Stimulated activated naive CD8-positive, alpha-beta T cell treated with anti-CD3 and anti-CD28 coated beads, Interleukin-15, amount 100 ng/mL, for 72 hours (primary cell): ENCODE measurements around the gene SLC4A5.

ENCODE experiments used
- ATAC-seq: fragments of 150-1000 bp; cut with Tn5 transposase; 2 replicates; pipeline ENCODE4 v1.10.0; 2021; ENCODE audit warnings: mild to moderate bottlenecking, moderate library complexity
- DNase-seq, 2 donors: peaks; one replicate each; pipeline ENCODE4 v3.0.0; 2021 to 2022
- H3K27ac Mint-ChIP-seq, 2 donors: one replicate each; pipeline ENCODE4 v1.8.0; 2022; ENCODE audit warnings: mild to moderate bottlenecking in 2 of 2, mixed read lengths in 2 of 2, moderate library complexity in 2 of 2
- H3K27me3 Mint-ChIP-seq: one replicate; pipeline ENCODE4 v1.8.0; 2022; ENCODE audit warnings: mixed read lengths
- H3K4me1 Mint-ChIP-seq: one replicate; pipeline ENCODE4 v1.8.0; 2022; ENCODE audit warnings: mild to moderate bottlenecking, mixed read lengths
- H3K4me3 Mint-ChIP-seq, 2 donors: one replicate each; pipeline ENCODE4 v1.8.0; 2022; ENCODE audit warnings: mild to moderate bottlenecking in 2 of 2, mixed read lengths in 2 of 2, moderate library complexity in 1 of 2
- H3K9me3 Mint-ChIP-seq, 2 donors: one replicate each; pipeline ENCODE4 v1.8.0; 2022; ENCODE audit warnings: mixed read lengths in 2 of 2

SLC4A5 gene

DNA sequence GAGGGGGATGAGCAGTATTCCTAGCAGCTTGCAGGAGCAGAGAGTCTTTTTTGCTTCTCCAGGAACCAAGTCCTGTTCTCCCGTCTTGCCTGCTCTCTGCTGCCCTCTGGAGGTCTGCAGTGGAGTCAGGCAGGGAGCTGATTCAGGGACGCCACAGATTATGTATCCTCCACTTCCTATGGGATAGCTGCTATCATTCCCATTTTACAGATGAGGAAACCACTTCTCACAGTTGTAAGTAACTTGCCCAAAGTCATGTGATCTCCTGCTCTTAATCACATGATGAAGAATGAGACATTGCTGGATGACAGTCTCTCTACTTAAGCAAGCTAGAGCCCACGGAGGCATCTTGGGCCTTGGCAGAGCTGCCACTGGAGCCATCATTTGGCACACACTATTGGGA, 8.3 kb downstream of the SLC4A5 start:
- H3K4me1 Mint-ChIP-seq, result no peaks in the 10 kb centered on the region
- DNase-seq (peak; percentile 60 to 64), ATAC-seq (peak; percentile 74)
- no peak overlapping the region for H3K4me3 Mint-ChIP-seq
- H3K27ac Mint-ChIP-seq, result no peak overlapping the region
- H3K9me3 Mint-ChIP-seq, result no peaks in the 10 kb centered on the region
- H3K27me3 Mint-ChIP-seq, result no peaks in the 10 kb centered on the region

DNA sequence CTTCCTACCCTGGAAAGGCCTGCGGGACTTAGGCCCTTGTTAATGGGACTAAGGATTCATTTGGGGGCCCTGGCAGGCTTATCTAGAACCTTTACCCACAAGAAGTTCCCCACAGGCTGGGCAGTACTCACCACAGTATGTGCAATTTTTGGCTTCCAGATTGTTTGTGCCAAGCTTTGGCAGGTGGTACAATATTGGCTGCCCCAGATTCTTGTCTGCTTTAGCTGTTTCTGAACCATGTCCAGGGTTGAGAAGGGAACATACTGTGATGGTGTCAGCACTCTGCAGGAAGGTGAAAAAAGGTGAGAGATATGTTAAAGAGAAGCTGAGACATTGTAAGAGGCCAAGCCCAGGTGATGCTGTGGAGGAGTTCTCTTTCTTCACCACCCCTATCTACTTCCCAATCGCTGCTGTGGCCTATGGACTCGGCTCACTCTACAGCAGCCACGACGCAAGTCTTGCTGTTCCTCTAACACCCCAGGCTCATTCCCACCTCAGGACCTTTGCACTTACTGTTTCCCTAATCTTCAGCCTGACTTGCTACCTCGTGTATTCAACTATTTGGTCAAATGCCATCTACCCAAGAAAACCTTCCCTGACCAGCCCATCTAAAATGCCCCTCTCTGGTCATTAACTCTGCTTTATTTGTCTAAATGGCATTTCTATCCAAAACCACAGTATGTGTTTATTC, 9.2 kb downstream of the SLC4A5 start:
- H3K27ac Mint-ChIP-seq, result no peak overlapping the region
- no peaks in the 10 kb centered on the region for H3K27me3 Mint-ChIP-seq
- ATAC-seq (no peak), DNase-seq (no peak)
- H3K9me3 Mint-ChIP-seq, result no peaks in the 10 kb centered on the region
- H3K4me3 Mint-ChIP-seq, result no peak overlapping the region
- H3K4me1 Mint-ChIP-seq, result no peaks in the 10 kb centered on the region

DNA sequence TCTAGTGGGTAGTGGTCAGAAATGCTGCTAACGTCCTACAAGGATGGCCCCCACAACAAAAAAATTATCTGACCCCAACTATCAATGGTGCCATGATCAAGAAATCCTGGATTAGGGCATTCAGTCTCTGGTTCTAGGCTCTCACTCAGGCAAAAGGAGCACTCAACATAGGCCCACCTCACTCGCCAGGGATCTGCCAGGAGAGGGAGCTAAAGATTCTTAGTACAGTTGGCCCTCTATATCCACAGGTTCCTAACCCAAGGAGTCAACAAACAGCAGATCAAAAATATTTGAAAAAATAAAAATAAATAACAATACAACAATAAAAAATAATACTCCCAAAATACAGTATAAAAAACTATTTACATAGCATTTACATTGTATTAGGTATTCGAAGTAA, 10.0 kb downstream of the SLC4A5 start:
- peak in 1 of 2 donors; percentile 16 for DNase-seq

DNA sequence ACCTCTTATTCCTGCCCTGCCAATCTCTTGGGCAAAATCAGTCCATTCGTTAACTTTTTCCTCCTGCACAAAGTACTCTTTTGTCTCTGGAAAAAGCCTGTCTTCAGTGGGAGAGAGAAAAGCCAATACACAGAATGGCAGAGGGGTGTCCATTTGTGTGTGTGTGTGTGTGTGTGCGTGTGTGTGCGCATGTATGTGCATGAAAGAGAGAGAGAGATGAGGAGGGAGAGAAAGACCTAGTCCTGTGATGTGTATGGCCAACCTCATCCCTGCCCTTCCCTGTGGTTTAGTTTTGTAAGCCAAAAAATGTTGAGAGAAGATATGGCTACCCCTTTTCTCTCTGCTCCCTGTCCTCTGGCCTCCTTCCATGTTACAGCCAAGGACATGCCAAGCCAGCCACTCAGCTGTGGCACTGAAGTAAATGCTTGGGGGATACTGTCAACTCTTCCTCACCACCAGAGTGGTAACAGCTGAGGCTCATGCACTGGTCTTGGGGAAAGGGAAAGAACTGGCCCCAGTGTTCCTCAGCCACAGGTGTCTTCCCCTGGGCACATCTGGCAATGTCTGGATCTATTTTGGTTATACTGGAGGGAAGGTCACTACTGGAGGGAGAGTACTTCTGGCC, 10.6 kb downstream of the SLC4A5 start:
- ATAC-seq, result no peak
- no peak overlapping the region for H3K4me3 Mint-ChIP-seq

More for the DNA sequence above, 10.0 kb downstream of the SLC4A5 start:
- no peak overlapping the region for H3K27ac Mint-ChIP-seq
- no peaks in the 10 kb centered on the region for H3K27me3 Mint-ChIP-seq
- H3K4me3 Mint-ChIP-seq, result no peak overlapping the region
- ATAC-seq, result peak; percentile 63
- no peaks in the 10 kb centered on the region for H3K9me3 Mint-ChIP-seq
- no peaks in the 10 kb centered on the region for H3K4me1 Mint-ChIP-seq

DNA sequence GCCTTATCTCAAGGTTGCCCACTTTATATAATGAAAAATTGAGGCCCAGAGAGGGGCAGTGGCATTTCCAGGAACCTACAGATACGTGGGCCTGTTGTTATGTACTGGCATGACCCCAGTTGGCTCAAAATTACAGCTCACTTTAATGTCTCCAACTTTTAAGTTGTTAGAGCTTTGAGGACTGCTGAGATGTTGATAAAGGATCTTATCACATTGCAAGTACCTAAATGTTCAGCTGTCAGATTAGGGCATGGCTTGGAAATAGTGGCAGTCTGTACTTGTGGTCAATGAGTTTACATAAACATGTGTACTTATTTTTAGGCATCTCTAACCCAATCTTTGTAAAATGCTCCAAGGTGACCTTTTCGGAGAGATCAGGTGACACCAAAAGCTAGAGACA, 14.6 kb downstream of the SLC4A5 start:
- no peak overlapping the region for H3K27ac Mint-ChIP-seq
- H3K27me3 Mint-ChIP-seq, result no peaks in the 10 kb centered on the region
- H3K9me3 Mint-ChIP-seq, result no peaks in the 10 kb centered on the region
- no peak for ATAC-seq
- DNase-seq, result no peak
- H3K4me3 Mint-ChIP-seq, result no peak overlapping the region
- no peaks in the 10 kb centered on the region for H3K4me1 Mint-ChIP-seq

More for the DNA sequence above, 10.6 kb downstream of the SLC4A5 start:
- DNase-seq, result no peak
- H3K4me1 Mint-ChIP-seq, result no peaks in the 10 kb centered on the region
- no peaks in the 10 kb centered on the region for H3K27me3 Mint-ChIP-seq
- H3K9me3 Mint-ChIP-seq, result no peaks in the 10 kb centered on the region
- no peak overlapping the region for H3K27ac Mint-ChIP-seq

DNA sequence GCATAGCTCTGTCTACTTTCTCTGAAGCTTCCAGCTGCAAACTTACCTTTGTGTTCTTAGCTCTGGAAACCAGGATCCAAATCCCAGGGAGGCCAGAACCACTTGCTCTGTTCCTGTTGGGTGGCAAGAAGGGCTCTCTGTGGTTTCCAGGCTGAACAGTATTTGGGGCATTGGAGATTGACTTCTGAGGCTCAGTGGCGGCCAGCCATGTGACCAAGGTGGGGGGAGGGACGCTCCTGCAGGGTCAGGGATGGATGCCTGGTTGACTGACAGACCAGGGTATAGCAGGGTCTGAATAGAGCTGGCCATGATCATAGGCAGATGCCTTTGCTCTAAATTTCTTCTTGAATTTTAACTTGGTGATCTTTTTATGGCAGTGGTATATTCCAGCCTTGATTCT, 15.1 kb downstream of the SLC4A5 start:
- Mint-ChIP-seq H3K27ac (no peak overlapping the region), H3K4me3 (no peak overlapping the region), H3K4me1 (no peaks in the 10 kb centered on the region), H3K9me3 (no peaks in the 10 kb centered on the region), H3K27me3 (no peaks in the 10 kb centered on the region)
- no peak for ATAC-seq
- DNase-seq, result no peak

DNA sequence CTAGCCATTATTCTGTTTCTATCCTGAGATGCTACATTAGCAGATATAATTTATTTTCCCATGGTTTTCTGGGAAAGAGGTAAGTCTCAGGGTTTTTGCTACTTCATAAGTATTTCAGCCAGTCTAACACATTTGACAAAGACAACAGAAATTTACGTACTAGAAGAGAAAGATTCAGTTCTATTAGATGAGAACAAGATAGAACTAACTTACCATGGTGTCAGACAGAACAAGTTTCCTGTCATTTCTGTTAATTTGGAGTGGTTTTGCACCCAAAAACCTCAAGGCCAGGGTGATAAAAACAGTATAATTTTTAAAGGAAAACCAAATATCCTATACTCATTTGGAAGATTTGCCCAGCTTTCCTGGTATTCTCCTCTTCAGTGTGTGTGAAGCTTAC, 15.6 kb downstream of the SLC4A5 start:
- no peak overlapping the region for H3K27ac Mint-ChIP-seq
- H3K27me3 Mint-ChIP-seq, result no peaks in the 10 kb centered on the region
- no peaks in the 10 kb centered on the region for H3K9me3 Mint-ChIP-seq
- no peaks in the 10 kb centered on the region for H3K4me1 Mint-ChIP-seq
- ATAC-seq (no peak), DNase-seq (no peak)
- H3K4me3 Mint-ChIP-seq, result no peak overlapping the region

DNA sequence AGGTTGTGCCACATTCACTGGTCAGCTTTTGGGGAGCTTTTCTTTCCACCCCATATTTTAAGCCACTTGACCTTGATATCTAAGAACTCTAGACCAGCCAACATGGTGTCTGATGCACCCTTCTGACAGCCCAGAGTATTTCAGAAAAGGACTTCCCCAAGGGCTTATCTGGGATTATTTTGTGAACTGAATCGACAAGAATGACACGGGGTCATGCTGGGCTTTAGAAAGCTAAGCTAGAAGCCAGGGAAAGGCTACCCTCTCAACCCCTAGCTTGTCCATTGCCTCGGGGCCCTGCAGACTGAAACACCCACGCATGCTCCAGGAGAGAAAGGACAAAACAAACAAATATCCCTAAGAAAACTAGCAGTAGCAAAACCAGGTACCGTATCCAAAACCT, 16.0 kb downstream of the SLC4A5 start:
- Mint-ChIP-seq H3K27ac (no peak overlapping the region), H3K4me3 (no peak overlapping the region), H3K4me1 (no peaks in the 10 kb centered on the region), H3K27me3 (no peaks in the 10 kb centered on the region), H3K9me3 (no peaks in the 10 kb centered on the region)
- no peak for ATAC-seq
- no peak for DNase-seq

DNA sequence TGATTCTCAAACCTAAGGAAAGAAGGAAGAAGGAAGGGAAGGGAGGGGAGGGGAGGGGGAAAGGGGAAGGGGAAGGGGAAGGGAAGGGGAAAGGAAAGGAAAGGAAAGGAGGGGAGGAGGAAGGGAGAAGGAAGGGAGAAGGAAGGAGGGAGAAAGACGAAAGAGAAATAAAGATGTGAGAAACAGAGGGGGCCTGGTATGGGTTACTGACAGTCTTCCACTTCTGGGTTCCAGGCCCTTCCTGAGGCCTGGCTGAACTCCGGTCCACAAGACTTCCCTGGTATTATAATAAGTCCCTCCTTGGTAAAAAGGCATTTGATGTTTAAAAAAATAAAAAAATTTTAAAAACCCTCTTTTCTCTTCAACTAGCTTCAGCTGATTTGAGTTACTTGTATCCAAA, 17.4 kb downstream of the SLC4A5 start:
- ATAC-seq (no peak), DNase-seq (no peak)
- no peak overlapping the region for H3K4me3 Mint-ChIP-seq
- H3K9me3 Mint-ChIP-seq, result no peaks in the 10 kb centered on the region
- H3K4me1 Mint-ChIP-seq, result no peaks in the 10 kb centered on the region
- H3K27ac Mint-ChIP-seq, result no peak overlapping the region
- no peaks in the 10 kb centered on the region for H3K27me3 Mint-ChIP-seq

DNA sequence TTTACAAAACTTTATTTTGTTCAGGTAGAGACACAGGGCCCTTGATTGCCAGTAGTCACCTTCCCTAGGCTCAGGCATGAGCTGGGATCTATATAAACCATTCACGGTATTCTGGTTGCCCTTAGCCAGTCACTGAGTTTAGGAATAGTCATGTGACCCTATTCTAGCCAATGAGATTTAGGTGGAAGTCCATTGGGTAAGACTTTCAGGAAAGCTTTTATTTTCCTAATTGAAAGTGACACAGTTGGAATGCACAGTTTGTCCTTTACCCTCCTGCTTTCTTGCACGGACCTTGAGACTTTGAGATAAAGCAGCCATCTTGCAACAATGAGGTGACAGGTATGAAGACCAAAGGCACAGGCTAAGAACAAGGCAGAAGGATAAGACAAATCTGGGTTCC, 21.5 kb downstream of the SLC4A5 start:
- no peak overlapping the region for H3K4me3 Mint-ChIP-seq
- H3K27ac Mint-ChIP-seq, result no peak overlapping the region
- ATAC-seq (no peak), DNase-seq (no peak)
- no peaks in the 10 kb centered on the region for H3K27me3 Mint-ChIP-seq
- H3K9me3 Mint-ChIP-seq, result no peaks in the 10 kb centered on the region
- H3K4me1 Mint-ChIP-seq, result no peaks in the 10 kb centered on the region

DNA sequence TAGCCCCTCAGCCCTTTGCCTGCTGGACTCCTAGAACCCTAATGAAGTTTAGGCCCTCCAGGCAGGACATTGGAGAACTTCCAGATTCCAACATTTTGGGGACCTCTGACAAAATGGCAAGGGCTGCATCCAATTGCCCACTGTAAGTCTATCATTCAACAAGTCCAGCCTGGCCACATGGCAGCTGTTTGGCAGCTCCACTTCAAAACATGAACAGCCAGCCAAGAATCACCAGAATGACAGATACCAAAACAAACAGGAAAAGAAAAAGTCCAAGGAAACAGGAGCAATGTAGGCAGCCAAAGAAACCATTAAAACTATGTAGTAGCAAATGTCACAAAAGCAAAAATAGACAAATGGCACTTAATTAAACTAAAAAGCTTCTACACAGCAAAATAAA, 25.5 kb downstream of the SLC4A5 start:
- Mint-ChIP-seq H3K27ac (no peak overlapping the region), H3K4me1 (no peaks in the 10 kb centered on the region), H3K4me3 (no peak overlapping the region), H3K9me3 (no peaks in the 10 kb centered on the region), H3K27me3 (no peaks in the 10 kb centered on the region)
- ATAC-seq (no peak), DNase-seq (no peak)

DNA sequence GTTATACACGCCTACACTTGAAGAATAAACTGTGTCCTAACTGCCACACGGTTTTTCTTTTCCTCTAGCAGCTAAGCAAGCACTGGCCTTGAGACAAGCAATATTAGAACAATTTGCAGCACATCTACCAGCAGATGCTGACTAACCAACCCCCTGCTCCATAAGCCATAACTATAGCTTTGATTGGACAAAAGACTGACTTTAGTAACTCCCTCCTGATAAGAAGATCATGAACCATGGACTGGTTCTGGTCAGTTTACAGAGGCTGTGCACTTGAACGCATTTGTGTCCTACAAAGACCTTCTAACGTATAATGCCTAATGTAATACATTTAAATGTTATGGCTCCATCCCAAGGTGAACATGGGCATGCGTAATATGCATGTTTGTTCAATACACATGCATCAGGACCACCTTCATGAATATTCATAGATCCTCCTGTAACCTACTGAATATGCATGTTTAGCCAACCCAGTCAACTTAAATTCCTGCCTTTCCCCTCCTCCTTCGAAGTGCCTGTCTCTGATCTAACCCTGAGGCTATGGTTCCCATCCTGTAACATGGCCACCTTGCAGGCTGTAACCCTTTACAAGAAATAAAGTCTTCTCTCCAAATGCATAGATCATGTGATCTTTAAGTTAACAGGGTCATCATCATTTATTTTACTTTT, 26.5 kb downstream of the SLC4A5 start:
- ATAC-seq, result no peak
- Mint-ChIP-seq H3K27me3 (no peaks in the 10 kb centered on the region), H3K27ac (no peak overlapping the region), H3K9me3 (no peaks in the 10 kb centered on the region), H3K4me3 (no peak overlapping the region), H3K4me1 (no peaks in the 10 kb centered on the region)
- no peak for DNase-seq

DNA sequence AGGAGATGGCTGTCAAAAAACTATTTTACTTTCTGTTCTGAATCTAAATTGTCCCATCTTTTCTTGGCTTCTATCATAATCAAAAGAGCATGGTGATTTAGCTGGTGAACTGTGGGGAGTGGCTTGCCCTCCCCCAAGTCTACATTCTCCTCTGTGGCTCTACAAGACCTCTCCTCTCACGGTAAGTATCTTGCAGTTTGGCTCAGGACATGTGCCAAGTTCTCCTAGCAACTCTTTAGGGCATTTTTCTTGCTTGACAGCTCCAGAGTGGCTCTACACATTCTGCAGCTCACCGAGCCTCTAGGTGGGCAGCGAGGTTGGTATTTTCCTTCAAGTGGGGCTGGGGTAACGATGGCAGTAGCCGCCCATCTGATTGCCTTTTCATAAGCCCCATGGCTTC, 29.1 kb downstream of the SLC4A5 start:
- ATAC-seq (no peak), DNase-seq (no peak)
- no peaks in the 10 kb centered on the region for H3K9me3 Mint-ChIP-seq
- H3K27ac Mint-ChIP-seq, result no peak overlapping the region
- H3K4me3 Mint-ChIP-seq, result no peak overlapping the region
- no peaks in the 10 kb centered on the region for H3K4me1 Mint-ChIP-seq
- H3K27me3 Mint-ChIP-seq, result no peaks in the 10 kb centered on the region

DNA sequence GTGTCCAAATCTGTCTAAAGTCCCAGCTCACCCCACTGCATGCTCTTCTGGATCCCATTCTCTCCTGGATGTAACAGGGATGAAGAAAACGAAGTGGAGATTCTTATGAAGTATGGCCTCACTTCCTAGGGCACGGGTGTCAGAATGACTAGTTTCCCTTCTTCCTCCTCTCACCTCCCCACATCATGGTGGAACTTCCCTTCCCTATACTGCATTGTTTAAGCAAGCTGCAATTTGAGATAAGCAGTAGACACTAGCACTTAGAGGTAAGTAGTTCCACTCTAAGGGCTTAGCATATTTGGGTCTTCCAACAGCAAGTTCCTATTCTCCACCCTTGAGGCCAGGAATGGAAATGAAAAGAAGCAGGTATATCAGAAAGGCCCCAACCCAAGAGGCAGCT, 29.7 kb downstream of the SLC4A5 start:
- Mint-ChIP-seq H3K4me3 (no peak overlapping the region), H3K27ac (no peak overlapping the region), H3K9me3 (no peaks in the 10 kb centered on the region), H3K27me3 (no peaks in the 10 kb centered on the region), H3K4me1 (no peaks in the 10 kb centered on the region)
- DNase-seq (no peak), ATAC-seq (no peak)

DNA sequence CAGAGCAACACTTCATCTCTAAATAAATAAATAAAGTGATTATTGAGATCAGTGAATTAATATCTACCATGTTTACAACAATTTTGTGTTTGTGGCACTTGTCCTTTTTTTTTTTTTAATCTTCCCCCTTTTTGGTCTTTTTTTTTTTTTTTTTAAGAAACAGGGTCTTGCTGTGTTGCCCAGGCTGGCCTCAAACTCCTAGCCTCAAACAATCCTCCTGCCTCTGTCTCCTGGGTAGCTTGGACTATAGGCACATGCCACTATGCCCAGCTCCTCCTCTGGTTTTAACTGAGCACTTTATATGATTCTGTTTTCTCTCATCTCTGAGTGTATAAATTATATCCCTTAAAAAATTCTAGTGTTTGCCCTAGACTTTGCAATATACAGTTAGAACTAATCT, 30.3 kb downstream of the SLC4A5 start:
- H3K27ac Mint-ChIP-seq, result peak overlapping the region in 1 of 2 donors; percentile 30
- no peak for DNase-seq
- no peak overlapping the region for H3K4me3 Mint-ChIP-seq
- H3K9me3 Mint-ChIP-seq, result no peaks in the 10 kb centered on the region
- ATAC-seq, result no peak
- H3K4me1 Mint-ChIP-seq, result no peaks in the 10 kb centered on the region
- no peaks in the 10 kb centered on the region for H3K27me3 Mint-ChIP-seq

DNA sequence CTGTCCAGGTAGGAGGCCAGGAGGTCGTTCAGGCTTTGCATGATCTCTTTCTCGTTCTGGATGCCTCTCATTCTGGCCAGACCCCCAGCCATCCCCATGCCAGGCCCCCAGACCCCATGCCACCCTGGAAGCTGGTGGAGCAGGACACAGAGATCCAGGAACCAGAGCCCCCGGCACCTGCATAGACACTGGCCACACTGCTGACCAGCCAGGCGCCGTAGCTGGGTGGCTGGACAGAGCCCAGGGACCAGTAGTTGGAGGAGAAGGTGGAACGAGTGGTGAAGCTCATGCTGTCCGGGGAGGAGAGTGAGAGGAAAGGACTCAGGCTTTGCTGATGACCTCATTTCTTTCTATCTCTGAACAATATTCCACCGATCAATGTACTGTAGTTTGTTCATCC, 35.5 kb downstream of the SLC4A5 start:
- no peak for DNase-seq
- Mint-ChIP-seq H3K4me1 (peaks cover 18% of the 10 kb centered on the region), H3K4me3 (no peak overlapping the region), H3K27me3 (no peaks in the 10 kb centered on the region), H3K9me3 (no peaks in the 10 kb centered on the region), H3K27ac (no peak overlapping the region)
- no peak for ATAC-seq
